ENCODE results near the gene RPL13. TPM values are rescaled to one million over a fixed set of nuclear protein-coding genes. Genes with fewer than 3 reads are reported as not detected.

The RPL13 gene
- total RNA-seq, 1 experiment from 2014 or later = 2,140 TPM

DNA sequence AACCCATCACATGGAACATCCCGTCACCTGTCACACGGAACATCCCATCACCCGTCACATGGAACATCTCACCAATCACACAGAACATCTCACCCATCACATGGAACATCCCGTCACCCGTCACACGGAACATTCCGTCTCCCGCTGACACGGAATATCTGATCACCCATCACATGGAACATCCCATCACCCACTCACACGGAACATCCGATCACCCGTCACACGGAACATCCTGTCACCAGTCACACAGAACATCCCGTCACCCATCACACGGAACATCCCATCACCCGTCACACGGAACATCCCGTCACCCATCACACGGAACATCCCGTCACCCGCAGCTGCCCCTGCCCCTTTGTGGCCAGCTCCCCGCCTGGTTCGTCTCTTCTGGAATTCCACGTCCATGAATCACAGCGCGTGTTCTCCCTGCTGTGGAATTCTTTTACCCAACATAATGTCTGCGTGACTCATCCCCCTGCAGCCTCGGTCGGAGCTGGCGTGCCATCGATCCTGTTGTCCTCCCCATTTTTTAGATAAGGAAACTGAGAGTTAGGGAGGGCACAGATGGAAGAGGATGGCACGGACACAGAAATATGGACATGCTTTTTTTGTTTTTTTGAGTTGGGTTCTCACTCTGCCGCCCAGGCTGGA, 20.7 kb downstream of the RPL13 start:
- no peak overlapping the region for H3K4me3 ChIP-seq (ENCODE audit: low read depth, low read length, poor library complexity, severe bottlenecking)
- H3K27ac ChIP-seq (ENCODE audit: low read depth, low read length, poor library complexity, severe bottlenecking) = no peak overlapping the region
- H3K27me3 ChIP-seq (replicated peaks; ENCODE audit: insufficient read depth, low read depth, low read length, poor library complexity) = no peaks in the 10 kb centered on the region
- DNase-seq (ENCODE audit: low spot score) = no peak
- ChIA-PET CTCF (no interaction called here), POLR2A (ENCODE audit: low non-redundant PET) (no interaction called here)
- TSS peak; percentile 21 for BruUV-seq (replicated peaks)
- peaks cover 9% of the 10 kb centered on the region for H3K4me1 ChIP-seq (ENCODE audit: insufficient read depth, low read length, poor library complexity, severe bottlenecking)
- TF ChIP-seq, protein P1, sequence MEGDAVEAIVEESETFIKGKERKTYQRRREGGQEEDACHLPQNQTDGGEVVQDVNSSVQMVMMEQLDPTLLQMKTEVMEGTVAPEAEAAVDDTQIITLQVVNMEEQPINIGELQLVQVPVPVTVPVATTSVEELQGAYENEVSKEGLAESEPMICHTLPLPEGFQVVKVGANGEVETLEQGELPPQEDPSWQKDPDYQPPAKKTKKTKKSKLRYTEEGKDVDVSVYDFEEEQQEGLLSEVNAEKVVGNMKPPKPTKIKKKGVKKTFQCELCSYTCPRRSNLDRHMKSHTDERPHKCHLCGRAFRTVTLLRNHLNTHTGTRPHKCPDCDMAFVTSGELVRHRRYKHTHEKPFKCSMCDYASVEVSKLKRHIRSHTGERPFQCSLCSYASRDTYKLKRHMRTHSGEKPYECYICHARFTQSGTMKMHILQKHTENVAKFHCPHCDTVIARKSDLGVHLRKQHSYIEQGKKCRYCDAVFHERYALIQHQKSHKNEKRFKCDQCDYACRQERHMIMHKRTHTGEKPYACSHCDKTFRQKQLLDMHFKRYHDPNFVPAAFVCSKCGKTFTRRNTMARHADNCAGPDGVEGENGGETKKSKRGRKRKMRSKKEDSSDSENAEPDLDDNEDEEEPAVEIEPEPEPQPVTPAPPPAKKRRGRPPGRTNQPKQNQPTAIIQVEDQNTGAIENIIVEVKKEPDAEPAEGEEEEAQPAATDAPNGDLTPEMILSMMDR (conservative IDR thresholded peaks at IDR 0.05; ENCODE audit: low read depth, low read length) = no peak
- no peak for TF ChIP-seq EZH2 (IDR thresholded peaks at IDR 0.05; ENCODE audit: borderline replicate concordance, low read depth, low read length, poor library complexity, severe bottlenecking)
- no peaks in the 10 kb centered on the region for H3K9me3 ChIP-seq (ENCODE audit: low read depth, low read length, poor library complexity, severe bottlenecking)
- intact Hi-C loops (cut with micrococcal nuclease; ENCODE audit: unreplicated experiment) = no loop called here
- H3K36me3 ChIP-seq (ENCODE audit: insufficient read depth, low read length, poor library complexity, severe bottlenecking) = peaks cover 62% of the 10 kb centered on the region

GRCh38 chr16:89581861-89582563, 21.5 kb downstream of the RPL13 start:
- no TSS peak for BruUV-seq (replicated peaks)
- CTCF ChIA-PET = interaction anchor here (0.6 kb wide), 1 partner anchor 89 kb away, joined by 3 read pairs; no protein-coding TSS in a partner anchor

GRCh38 chr16:89582614-89583196, 22.2 kb downstream of the RPL13 start:
- Histone ChIP-seq H3K27me3 (replicated peaks; ENCODE audit: insufficient read depth, low read depth, low read length, poor library complexity) (no peaks in the 10 kb centered on the region), H3K4me1 (ENCODE audit: insufficient read depth, low read length, poor library complexity, severe bottlenecking) (peaks cover 4% of the 10 kb centered on the region), H3K36me3 (ENCODE audit: insufficient read depth, low read length, poor library complexity, severe bottlenecking) (peaks cover 62% of the 10 kb centered on the region), H3K27ac (ENCODE audit: low read depth, low read length, poor library complexity, severe bottlenecking) (no peak overlapping the region), H3K9me3 (ENCODE audit: low read depth, low read length, poor library complexity, severe bottlenecking) (no peaks in the 10 kb centered on the region), H3K4me3 (ENCODE audit: low read depth, low read length, poor library complexity, severe bottlenecking) (no peak overlapping the region)
- ChIA-PET POLR2A (ENCODE audit: low non-redundant PET) (interaction anchor here (0.6 kb wide), 1 partner anchor 8 kb away, joined by 9 read pairs; no protein-coding TSS in a partner anchor), CTCF (no interaction called here)
- intact Hi-C loops (cut with micrococcal nuclease; ENCODE audit: unreplicated experiment) = no loop called here
- no peak for DNase-seq (ENCODE audit: low spot score)
- TF ChIP-seq, protein P1 (conservative IDR thresholded peaks at IDR 0.05; ENCODE audit: low read depth, low read length) = no peak
- TF ChIP-seq EZH2 (IDR thresholded peaks at IDR 0.05; ENCODE audit: borderline replicate concordance, low read depth, low read length, poor library complexity, severe bottlenecking) = no peak
- no TSS peak for BruUV-seq (replicated peaks)

More at GRCh38 chr16:89581861-89582563, 21.5 kb downstream of the RPL13 start:
- Histone ChIP-seq H3K4me1 (ENCODE audit: insufficient read depth, low read length, poor library complexity, severe bottlenecking) (peaks cover 4% of the 10 kb centered on the region), H3K36me3 (ENCODE audit: insufficient read depth, low read length, poor library complexity, severe bottlenecking) (peaks cover 68% of the 10 kb centered on the region), H3K27ac (ENCODE audit: low read depth, low read length, poor library complexity, severe bottlenecking) (no peak overlapping the region), H3K27me3 (replicated peaks; ENCODE audit: insufficient read depth, low read depth, low read length, poor library complexity) (no peaks in the 10 kb centered on the region), H3K9me3 (ENCODE audit: low read depth, low read length, poor library complexity, severe bottlenecking) (no peaks in the 10 kb centered on the region), H3K4me3 (ENCODE audit: low read depth, low read length, poor library complexity, severe bottlenecking) (no peak overlapping the region)
- DNase-seq (ENCODE audit: low spot score) = no peak
- TF ChIP-seq, protein P1 (conservative IDR thresholded peaks at IDR 0.05; ENCODE audit: low read depth, low read length) = no peak
- no peak for TF ChIP-seq EZH2 (IDR thresholded peaks at IDR 0.05; ENCODE audit: borderline replicate concordance, low read depth, low read length, poor library complexity, severe bottlenecking)
- POLR2A ChIA-PET (ENCODE audit: low non-redundant PET) = no interaction called here
- intact Hi-C loops (cut with micrococcal nuclease; ENCODE audit: unreplicated experiment) = no loop called here

All from A673 (cell line).